Body of pancreas (tissue), 4 donors: ENCODE results near the gene CTBP1.
"Not testable (repeated sequence)": the region's sequence is repeated elsewhere in the genome, so short reads cannot be mapped to it uniquely, and the experiment has no call there.

Experiments used
- CTCF ChIP-seq, 7 experiments: fragments of 450-650 bp in 4 of 7; fragments of 200-600 bp in 3 of 7; sonication (generic) in 3 of 7; IDR thresholded peaks; one replicate each; pipeline ENCODE4 v1.5.1; 2016 to 2019; ENCODE audit warnings: antibody characterized with exemption in 7 of 7
- POLR2A ChIP-seq, 3 donors: fragments of 450-650 bp; IDR thresholded peaks; one replicate each; pipeline ENCODE4 v1.6.1; 2016; ENCODE audit warnings: antibody characterized with exemption in 3 of 3, mild to moderate bottlenecking in 2 of 3

- TF ChIP-seq CTCF, POLR2A (IDR thresholded peaks at IDR 0.05): not testable (repeated sequence)
Observed at GRCh38 chr4:1292703-1293011, 43.7 kb upstream of the CTBP1 start.
